Measurements from ENCODE around the gene HPCAL4.

- TF ChIP-seq CTCF (conservative IDR thresholded peaks at IDR 0.05 in 1 of 2, IDR thresholded peaks at IDR 0.05 in 1 of 2; ENCODE audit: extremely low read depth in 1 of 2, insufficient read depth in 1 of 2, low read depth in 1 of 2, low read length in 2 of 2) (no peak), EZH2 (IDR thresholded peaks at IDR 0.05; ENCODE audit: borderline replicate concordance, low read length) (no peak)
These were observed 7.5 kb downstream of the HPCAL4 start for GRCh38 chr1:39683591-39684312.

Data from mammary epithelial cell (primary cell).